GM12864 (cell line): ENCODE results near the gene SUPT20H.
A peak's percentile ranks its signal among the peaks of the same experiment; 100 is the strongest.

ENCODE experiments used
- DNase-seq: peaks from one replicate; pipeline ENCODE4 v3.0.0-alpha.2; 2011; ENCODE audit warnings: low read depth
- H3K4me3 ChIP-seq: 2 replicates; pipeline ENCODE4 v1.5.1; 2011; ENCODE audit warnings: mild to moderate bottlenecking, low read depth, low read length, control low read depth
- CTCF ChIP-seq: IDR thresholded peaks from 2 replicates; pipeline ENCODE4 v1.5.1; 2011; ENCODE audit warnings: low read depth, mild to moderate bottlenecking, moderate library complexity, low read length, control low read depth, inconsistent platforms; ENCODE audit errors: missing control alignments

The SUPT20H gene

GRCh38 chr13:36997716-36998427 lies 61.6 kb downstream of the SUPT20H start:
- TF ChIP-seq CTCF: no peak
- peak overlapping the region; percentile 99 for H3K4me3 ChIP-seq
- DNase-seq: no peak

- DNase-seq: no peak
- TF ChIP-seq CTCF: no peak
- no peak overlapping the region for H3K4me3 ChIP-seq
These were observed 67.1 kb downstream of the SUPT20H start for GRCh38 chr13:36992362-36992761.

- no peak for DNase-seq
- TF ChIP-seq CTCF: no peak
- no peak overlapping the region for H3K4me3 ChIP-seq
These were observed 72.8 kb downstream of the SUPT20H start for GRCh38 chr13:36986462-36987240.

- H3K4me3 ChIP-seq: no peak overlapping the region
- no peak for DNase-seq
- TF ChIP-seq CTCF: peak; percentile 20
These were observed 78.2 kb downstream of the SUPT20H start for GRCh38 chr13:36981156-36981743.

- TF ChIP-seq CTCF: no peak
- DNase-seq: no peak
- H3K4me3 ChIP-seq: no peak overlapping the region
These were observed 80.0 kb downstream of the SUPT20H start for GRCh38 chr13:36979361-36980050.

GRCh38 chr13:36975172-36975571 lies 84.3 kb downstream of the SUPT20H start:
- H3K4me3 ChIP-seq: no peak overlapping the region
- TF ChIP-seq CTCF: no peak
- no peak for DNase-seq
